Measurements from ENCODE around the gene ZRANB3. TPM values are rescaled to one million over a fixed set of nuclear protein-coding genes. Genes with fewer than 3 reads are reported as not detected.
"Not testable (repeated sequence)": the region's sequence is repeated elsewhere in the genome, so short reads cannot be mapped to it uniquely, and the experiment has no call there.

Gene ZRANB3
- total RNA-seq, 1 donor from 2014 or later = 18.6 TPM

GRCh38 chr2:135299165-135299564 is 231.9 kb downstream of the ZRANB3 start:
- Mint-ChIP-seq H3K36me3 (ENCODE audit: insufficient read depth) (peaks cover 37% of the 10 kb centered on the region), H3K4me3 (ENCODE audit: low read depth) (no peak overlapping the region), H3K4me1 (ENCODE audit: low read depth) (no peaks in the 10 kb centered on the region), H3K9me3 (ENCODE audit: low read depth) (peaks cover 26% of the 10 kb centered on the region), H3K27ac (no peak overlapping the region), H3K27me3 (no peaks in the 10 kb centered on the region)
- TF ChIP-seq CTCF (IDR thresholded peaks at IDR 0.05; ENCODE audit: unreplicated experiment) = no peak
- DNase-seq (ENCODE audit: low spot score, unreplicated experiment) = no peak

- not testable (repeated sequence) for H3K4me1 Mint-ChIP-seq (ENCODE audit: low read depth); H3K4me3 Mint-ChIP-seq (ENCODE audit: low read depth); H3K27ac Mint-ChIP-seq; H3K27me3 Mint-ChIP-seq; DNase-seq (ENCODE audit: low spot score, unreplicated experiment)
- Mint-ChIP-seq H3K9me3 (ENCODE audit: low read depth) (peaks cover 30% of the 10 kb centered on the region), H3K36me3 (ENCODE audit: insufficient read depth) (peaks cover 22% of the 10 kb centered on the region)
Measured at GRCh38 chr2:135287121-135287520, 243.9 kb downstream of the ZRANB3 start.

- Mint-ChIP-seq H3K4me1 (ENCODE audit: low read depth) (no peaks in the 10 kb centered on the region), H3K4me3 (ENCODE audit: low read depth) (no peak overlapping the region), H3K27me3 (no peaks in the 10 kb centered on the region), H3K27ac (no peak overlapping the region), H3K36me3 (ENCODE audit: insufficient read depth) (peaks cover 19% of the 10 kb centered on the region), H3K9me3 (ENCODE audit: low read depth) (peaks cover 26% of the 10 kb centered on the region)
- DNase-seq (ENCODE audit: low spot score, unreplicated experiment) = no peak
- no peak for TF ChIP-seq CTCF (IDR thresholded peaks at IDR 0.05; ENCODE audit: unreplicated experiment)
Measured at GRCh38 chr2:135285391-135285790, 245.6 kb downstream of the ZRANB3 start.

GRCh38 chr2:135281379-135281778 is 249.6 kb downstream of the ZRANB3 start:
- no peak for DNase-seq (ENCODE audit: low spot score, unreplicated experiment)
- Mint-ChIP-seq H3K9me3 (ENCODE audit: low read depth) (no peaks in the 10 kb centered on the region), H3K4me3 (ENCODE audit: low read depth) (no peak overlapping the region), H3K4me1 (ENCODE audit: low read depth) (peaks cover 9% of the 10 kb centered on the region), H3K27me3 (no peaks in the 10 kb centered on the region), H3K36me3 (ENCODE audit: insufficient read depth) (peaks cover 2% of the 10 kb centered on the region), H3K27ac (no peak overlapping the region)
- TF ChIP-seq CTCF (IDR thresholded peaks at IDR 0.05; ENCODE audit: unreplicated experiment) = no peak

- H3K27me3 Mint-ChIP-seq = no peaks in the 10 kb centered on the region
- peaks cover 16% of the 10 kb centered on the region for H3K4me1 Mint-ChIP-seq (ENCODE audit: low read depth)
- peaks cover 2% of the 10 kb centered on the region for H3K36me3 Mint-ChIP-seq (ENCODE audit: insufficient read depth)
- H3K27ac Mint-ChIP-seq = no peak overlapping the region
- no peak overlapping the region for H3K4me3 Mint-ChIP-seq (ENCODE audit: low read depth)
- H3K9me3 Mint-ChIP-seq (ENCODE audit: low read depth) = no peaks in the 10 kb centered on the region
- TF ChIP-seq CTCF (IDR thresholded peaks at IDR 0.05; ENCODE audit: unreplicated experiment) = no peak
- DNase-seq (ENCODE audit: low spot score, unreplicated experiment) = no peak
Measured at GRCh38 chr2:135279209-135279608, 251.8 kb downstream of the ZRANB3 start.

- peaks cover 12% of the 10 kb centered on the region for H3K36me3 Mint-ChIP-seq (ENCODE audit: insufficient read depth)
- peaks cover 16% of the 10 kb centered on the region for H3K4me1 Mint-ChIP-seq (ENCODE audit: low read depth)
- no peak for TF ChIP-seq CTCF (IDR thresholded peaks at IDR 0.05; ENCODE audit: unreplicated experiment)
- H3K27ac Mint-ChIP-seq = no peak overlapping the region
- no peaks in the 10 kb centered on the region for H3K27me3 Mint-ChIP-seq
- no peak for DNase-seq (ENCODE audit: low spot score, unreplicated experiment)
- no peak overlapping the region for H3K4me3 Mint-ChIP-seq (ENCODE audit: low read depth)
- H3K9me3 Mint-ChIP-seq (ENCODE audit: low read depth) = no peaks in the 10 kb centered on the region
Measured at GRCh38 chr2:135276525-135276924, 254.5 kb downstream of the ZRANB3 start.
